Measurements from ENCODE around the gene HBQ1. TPM values are rescaled to one million over a fixed set of nuclear protein-coding genes. Genes with fewer than 3 reads are reported as not detected.
"Not testable (repeated sequence)": the region's sequence is repeated elsewhere in the genome, so short reads cannot be mapped to it uniquely, and the experiment has no call there.

The HBQ1 gene
- total RNA-seq, 4 donors from 2014 or later = not detected

DNA sequence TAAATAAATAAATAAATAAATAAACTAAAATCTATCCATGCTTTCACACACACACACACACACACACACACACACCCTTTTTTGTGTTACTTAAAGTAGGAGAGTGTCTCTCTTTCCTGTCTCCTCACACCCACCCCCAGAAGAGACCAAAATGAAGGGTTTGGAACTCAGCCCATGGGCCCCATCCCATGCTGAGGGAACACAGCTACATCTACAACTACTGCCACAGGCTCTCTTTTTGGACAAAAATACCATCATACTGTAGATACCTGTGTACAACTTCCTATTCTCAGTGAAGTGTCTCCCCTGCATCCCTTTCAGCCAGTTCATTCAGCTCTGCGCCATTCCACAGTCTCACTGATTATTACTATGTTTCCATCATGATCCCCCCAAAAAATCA is 9.5 kb upstream of the HBQ1 start:
- H3K27me3 ChIP-seq = peaks cover 80% of the 10 kb centered on the region
- H3K9me3 ChIP-seq = no peaks in the 10 kb centered on the region
- WGBS = 92% methylated on average over 1 of the region's 1 CpG
- H3K4me3 ChIP-seq = no peak overlapping the region
- H3K36me3 ChIP-seq = no peaks in the 10 kb centered on the region
- peaks cover 13% of the 10 kb centered on the region for H3K4me1 ChIP-seq
- no peak overlapping the region for H3K27ac ChIP-seq
- DNase-seq (ENCODE audit: low spot score in 2 of 2) = no peak
- TF ChIP-seq EP300 (IDR thresholded peaks at IDR 0.05) = no peak

DNA sequence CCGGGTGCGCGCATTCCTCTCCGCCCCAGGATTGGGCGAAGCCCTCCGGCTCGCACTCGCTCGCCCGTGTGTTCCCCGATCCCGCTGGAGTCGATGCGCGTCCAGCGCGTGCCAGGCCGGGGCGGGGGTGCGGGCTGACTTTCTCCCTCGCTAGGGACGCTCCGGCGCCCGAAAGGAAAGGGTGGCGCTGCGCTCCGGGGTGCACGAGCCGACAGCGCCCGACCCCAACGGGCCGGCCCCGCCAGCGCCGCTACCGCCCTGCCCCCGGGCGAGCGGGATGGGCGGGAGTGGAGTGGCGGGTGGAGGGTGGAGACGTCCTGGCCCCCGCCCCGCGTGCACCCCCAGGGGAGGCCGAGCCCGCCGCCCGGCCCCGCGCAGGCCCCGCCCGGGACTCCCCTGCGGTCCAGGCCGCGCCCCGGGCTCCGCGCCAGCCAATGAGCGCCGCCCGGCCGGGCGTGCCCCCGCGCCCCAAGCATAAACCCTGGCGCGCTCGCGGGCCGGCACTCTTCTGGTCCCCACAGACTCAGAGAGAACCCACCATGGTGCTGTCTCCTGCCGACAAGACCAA is 7.8 kb upstream of the HBQ1 start, which contains the start of gene HBA2:
TSS of gene HBA2 (plus strand) at position 503 of the 568 bp plus-strand sequence. CDS start at position 540, 37 bp downstream.
- Histone ChIP-seq H3K27me3 (peaks cover 72% of the 10 kb centered on the region), H3K4me1 (peaks cover 12% of the 10 kb centered on the region)
- H3K9me3 ChIP-seq; H3K27ac ChIP-seq; DNase-seq (ENCODE audit: low spot score in 2 of 2); H3K4me3 ChIP-seq; H3K36me3 ChIP-seq: not testable (repeated sequence)
- WGBS = no CpG with 5 or more reads among the region's 74 CpGs

DNA sequence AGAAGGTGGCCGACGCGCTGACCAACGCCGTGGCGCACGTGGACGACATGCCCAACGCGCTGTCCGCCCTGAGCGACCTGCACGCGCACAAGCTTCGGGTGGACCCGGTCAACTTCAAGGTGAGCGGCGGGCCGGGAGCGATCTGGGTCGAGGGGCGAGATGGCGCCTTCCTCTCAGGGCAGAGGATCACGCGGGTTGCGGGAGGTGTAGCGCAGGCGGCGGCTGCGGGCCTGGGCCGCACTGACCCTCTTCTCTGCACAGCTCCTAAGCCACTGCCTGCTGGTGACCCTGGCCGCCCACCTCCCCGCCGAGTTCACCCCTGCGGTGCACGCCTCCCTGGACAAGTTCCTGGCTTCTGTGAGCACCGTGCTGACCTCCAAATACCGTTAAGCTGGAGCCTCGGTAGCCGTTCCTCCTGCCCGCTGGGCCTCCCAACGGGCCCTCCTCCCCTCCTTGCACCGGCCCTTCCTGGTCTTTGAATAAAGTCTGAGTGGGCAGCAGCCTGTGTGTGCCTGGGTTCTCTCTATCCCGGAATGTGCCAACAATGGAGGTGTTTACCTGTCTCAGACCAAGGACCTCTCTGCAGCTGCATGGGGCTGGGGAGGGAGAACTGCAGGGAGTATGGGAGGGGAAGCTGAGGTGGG is 6.9 kb upstream of the HBQ1 start:
- H3K4me3 ChIP-seq; H3K36me3 ChIP-seq; H3K9me3 ChIP-seq; H3K27ac ChIP-seq; DNase-seq (ENCODE audit: low spot score in 2 of 2): not testable (repeated sequence)
- Histone ChIP-seq H3K4me1 (peaks cover 13% of the 10 kb centered on the region), H3K27me3 (peaks cover 72% of the 10 kb centered on the region)
- no CpG with 5 or more reads among the region's 44 CpGs for WGBS

DNA sequence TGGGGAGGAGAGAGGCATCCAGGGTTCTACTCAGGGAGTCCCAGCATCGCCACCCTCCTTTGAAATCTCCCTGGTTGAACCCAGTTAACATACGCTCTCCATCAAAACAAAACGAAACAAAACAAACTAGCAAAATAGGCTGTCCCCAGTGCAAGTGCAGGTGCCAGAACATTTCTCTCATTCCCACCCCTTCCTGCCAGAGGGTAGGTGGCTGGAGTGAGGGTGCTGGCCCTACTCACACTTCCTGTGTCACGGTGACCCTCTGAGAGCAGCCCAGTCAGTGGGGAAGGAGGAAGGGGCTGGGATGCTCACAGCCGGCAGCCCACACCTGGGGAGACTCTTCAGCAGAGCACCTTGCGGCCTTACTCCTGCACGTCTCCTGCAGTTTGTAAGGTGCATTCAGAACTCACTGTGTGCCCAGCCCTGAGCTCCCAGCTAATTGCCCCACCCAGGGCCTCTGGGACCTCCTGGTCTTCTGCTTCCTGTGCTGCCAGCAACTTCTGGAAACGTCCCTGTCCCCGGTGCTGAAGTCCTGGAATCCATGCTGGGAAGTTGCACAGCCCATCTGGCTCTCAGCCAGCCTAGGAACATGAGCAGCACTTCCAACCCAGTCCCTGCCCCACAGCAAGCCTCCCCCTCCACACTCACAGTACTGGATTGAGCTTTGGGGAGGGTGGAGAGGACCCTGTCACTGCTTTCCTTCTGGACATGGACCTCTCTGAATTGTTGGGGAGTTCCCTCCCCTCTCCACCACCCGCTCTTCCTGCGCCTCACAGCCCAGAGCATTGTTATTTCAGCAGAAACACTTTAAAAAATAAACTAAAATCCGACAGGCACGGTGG is 6.1 kb upstream of the HBQ1 start:
- 14% methylated on average over 5 of the region's 13 CpGs for whole genome bisulfite sequencing
- DNase-seq (ENCODE audit: low spot score in 2 of 2); H3K27ac ChIP-seq; H3K9me3 ChIP-seq; H3K36me3 ChIP-seq; H3K4me3 ChIP-seq: not testable (repeated sequence)
- Histone ChIP-seq H3K27me3 (peaks cover 72% of the 10 kb centered on the region), H3K4me1 (peaks cover 13% of the 10 kb centered on the region)

DNA sequence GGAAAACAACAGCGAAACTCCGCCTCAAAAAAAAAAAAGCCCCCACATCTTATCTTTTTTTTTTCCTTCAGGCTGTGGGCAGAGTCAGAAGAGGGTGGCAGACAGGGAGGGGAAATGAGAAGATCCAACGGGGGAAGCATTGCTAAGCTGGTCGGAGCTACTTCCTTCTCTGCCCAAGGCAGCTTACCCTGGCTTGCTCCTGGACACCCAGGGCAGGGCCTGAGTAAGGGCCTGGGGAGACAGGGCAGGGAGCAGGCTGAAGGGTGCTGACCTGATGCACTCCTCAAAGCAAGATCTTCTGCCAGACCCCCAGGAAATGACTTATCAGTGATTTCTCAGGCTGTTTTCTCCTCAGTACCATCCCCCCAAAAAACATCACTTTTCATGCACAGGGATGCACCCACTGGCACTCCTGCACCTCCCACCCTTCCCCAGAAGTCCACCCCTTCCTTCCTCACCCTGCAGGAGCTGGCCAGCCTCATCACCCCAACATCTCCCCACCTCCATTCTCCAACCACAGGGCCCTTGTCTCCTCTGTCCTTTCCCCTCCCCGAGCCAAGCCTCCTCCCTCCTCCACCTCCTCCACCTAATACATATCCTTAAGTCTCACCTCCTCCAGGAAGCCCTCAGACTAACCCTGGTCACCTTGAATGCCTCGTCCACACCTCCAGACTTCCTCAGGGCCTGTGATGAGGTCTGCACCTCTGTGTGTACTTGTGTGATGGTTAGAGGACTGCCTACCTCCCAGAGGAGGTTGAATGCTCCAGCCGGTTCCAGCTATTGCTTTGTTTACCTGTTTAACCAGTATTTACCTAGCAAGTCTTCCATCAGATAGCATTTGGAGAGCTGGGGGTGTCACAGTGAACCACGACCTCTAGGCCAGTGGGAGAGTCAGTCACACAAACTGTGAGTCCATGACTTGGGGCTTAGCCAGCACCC is 5.0 kb upstream of the HBQ1 start:
- no peaks in the 10 kb centered on the region for H3K9me3 ChIP-seq
- no peak for TF ChIP-seq EP300 (IDR thresholded peaks at IDR 0.05)
- H3K27ac ChIP-seq = no peak overlapping the region
- H3K4me1 ChIP-seq = peaks cover 17% of the 10 kb centered on the region
- H3K4me3 ChIP-seq = no peak overlapping the region
- no peaks in the 10 kb centered on the region for H3K36me3 ChIP-seq
- 32% methylated on average over 7 of the region's 8 CpGs for WGBS
- no peak for DNase-seq (ENCODE audit: low spot score in 2 of 2)
- peaks cover 75% of the 10 kb centered on the region for H3K27me3 ChIP-seq

DNA sequence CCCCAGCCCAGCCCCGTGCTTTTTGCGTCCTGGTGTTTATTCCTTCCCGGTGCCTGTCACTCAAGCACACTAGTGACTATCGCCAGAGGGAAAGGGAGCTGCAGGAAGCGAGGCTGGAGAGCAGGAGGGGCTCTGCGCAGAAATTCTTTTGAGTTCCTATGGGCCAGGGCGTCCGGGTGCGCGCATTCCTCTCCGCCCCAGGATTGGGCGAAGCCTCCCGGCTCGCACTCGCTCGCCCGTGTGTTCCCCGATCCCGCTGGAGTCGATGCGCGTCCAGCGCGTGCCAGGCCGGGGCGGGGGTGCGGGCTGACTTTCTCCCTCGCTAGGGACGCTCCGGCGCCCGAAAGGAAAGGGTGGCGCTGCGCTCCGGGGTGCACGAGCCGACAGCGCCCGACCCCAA is 4.3 kb upstream of the HBQ1 start:
- H3K4me3 ChIP-seq; H3K36me3 ChIP-seq; DNase-seq (ENCODE audit: low spot score in 2 of 2); H3K27ac ChIP-seq; H3K9me3 ChIP-seq: not testable (repeated sequence)
- H3K27me3 ChIP-seq = peaks cover 75% of the 10 kb centered on the region
- WGBS = no CpG with 5 or more reads among the region's 39 CpGs
- H3K4me1 ChIP-seq = peaks cover 24% of the 10 kb centered on the region

DNA sequence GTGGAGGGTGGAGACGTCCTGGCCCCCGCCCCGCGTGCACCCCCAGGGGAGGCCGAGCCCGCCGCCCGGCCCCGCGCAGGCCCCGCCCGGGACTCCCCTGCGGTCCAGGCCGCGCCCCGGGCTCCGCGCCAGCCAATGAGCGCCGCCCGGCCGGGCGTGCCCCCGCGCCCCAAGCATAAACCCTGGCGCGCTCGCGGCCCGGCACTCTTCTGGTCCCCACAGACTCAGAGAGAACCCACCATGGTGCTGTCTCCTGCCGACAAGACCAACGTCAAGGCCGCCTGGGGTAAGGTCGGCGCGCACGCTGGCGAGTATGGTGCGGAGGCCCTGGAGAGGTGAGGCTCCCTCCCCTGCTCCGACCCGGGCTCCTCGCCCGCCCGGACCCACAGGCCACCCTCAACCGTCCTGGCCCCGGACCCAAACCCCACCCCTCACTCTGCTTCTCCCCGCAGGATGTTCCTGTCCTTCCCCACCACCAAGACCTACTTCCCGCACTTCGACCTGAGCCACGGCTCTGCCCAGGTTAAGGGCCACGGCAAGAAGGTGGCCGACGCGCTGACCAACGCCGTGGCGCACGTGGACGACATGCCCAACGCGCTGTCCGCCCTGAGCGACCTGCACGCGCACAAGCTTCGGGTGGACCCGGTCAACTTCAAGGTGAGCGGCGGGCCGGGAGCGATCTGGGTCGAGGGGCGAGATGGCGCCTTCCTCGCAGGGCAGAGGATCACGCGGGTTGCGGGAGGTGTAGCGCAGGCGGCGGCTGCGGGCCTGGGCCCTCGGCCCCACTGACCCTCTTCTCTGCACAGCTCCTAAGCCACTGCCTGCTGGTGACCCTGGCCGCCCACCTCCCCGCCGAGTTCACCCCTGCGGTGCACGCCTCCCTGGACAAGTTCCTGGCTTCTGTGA is 3.5 kb upstream of the HBQ1 start, which contains the start of gene HBA1:
TSS of gene HBA1 (plus strand) at position 204 of the 906 bp plus-strand sequence. CDS start at position 241, 37 bp downstream.
- H3K27me3 ChIP-seq = peaks cover 72% of the 10 kb centered on the region
- WGBS = no CpG with 5 or more reads among the region's 88 CpGs
- not testable (repeated sequence) for H3K4me3 ChIP-seq

DNA sequence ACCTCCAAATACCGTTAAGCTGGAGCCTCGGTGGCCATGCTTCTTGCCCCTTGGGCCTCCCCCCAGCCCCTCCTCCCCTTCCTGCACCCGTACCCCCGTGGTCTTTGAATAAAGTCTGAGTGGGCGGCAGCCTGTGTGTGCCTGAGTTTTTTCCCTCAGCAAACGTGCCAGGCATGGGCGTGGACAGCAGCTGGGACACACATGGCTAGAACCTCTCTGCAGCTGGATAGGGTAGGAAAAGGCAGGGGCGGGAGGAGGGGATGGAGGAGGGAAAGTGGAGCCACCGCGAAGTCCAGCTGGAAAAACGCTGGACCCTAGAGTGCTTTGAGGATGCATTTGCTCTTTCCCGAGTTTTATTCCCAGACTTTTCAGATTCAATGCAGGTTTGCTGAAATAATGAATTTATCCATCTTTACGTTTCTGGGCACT is 2.9 kb upstream of the HBQ1 start:
- Histone ChIP-seq H3K27me3 (peaks cover 69% of the 10 kb centered on the region), H3K4me3 (no peak overlapping the region), H3K9me3 (no peaks in the 10 kb centered on the region), H3K36me3 (no peaks in the 10 kb centered on the region), H3K4me1 (peaks cover 31% of the 10 kb centered on the region), H3K27ac (no peak overlapping the region)
- DNase-seq (ENCODE audit: low spot score in 2 of 2) = no peak
- TF ChIP-seq POLR2A (IDR thresholded peaks at IDR 0.05) = no peak
- no peak for TF ChIP-seq POLR2AphosphoS5 (IDR thresholded peaks at IDR 0.05)
- no peak for TF ChIP-seq EP300 (IDR thresholded peaks at IDR 0.05)
- TF ChIP-seq, protein P1, sequence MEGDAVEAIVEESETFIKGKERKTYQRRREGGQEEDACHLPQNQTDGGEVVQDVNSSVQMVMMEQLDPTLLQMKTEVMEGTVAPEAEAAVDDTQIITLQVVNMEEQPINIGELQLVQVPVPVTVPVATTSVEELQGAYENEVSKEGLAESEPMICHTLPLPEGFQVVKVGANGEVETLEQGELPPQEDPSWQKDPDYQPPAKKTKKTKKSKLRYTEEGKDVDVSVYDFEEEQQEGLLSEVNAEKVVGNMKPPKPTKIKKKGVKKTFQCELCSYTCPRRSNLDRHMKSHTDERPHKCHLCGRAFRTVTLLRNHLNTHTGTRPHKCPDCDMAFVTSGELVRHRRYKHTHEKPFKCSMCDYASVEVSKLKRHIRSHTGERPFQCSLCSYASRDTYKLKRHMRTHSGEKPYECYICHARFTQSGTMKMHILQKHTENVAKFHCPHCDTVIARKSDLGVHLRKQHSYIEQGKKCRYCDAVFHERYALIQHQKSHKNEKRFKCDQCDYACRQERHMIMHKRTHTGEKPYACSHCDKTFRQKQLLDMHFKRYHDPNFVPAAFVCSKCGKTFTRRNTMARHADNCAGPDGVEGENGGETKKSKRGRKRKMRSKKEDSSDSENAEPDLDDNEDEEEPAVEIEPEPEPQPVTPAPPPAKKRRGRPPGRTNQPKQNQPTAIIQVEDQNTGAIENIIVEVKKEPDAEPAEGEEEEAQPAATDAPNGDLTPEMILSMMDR (IDR thresholded peaks at IDR 0.05) = no peak
- WGBS = 4% methylated on average over 9 of the region's 13 CpGs

More for the DNA sequence above, 3.5 kb upstream of the HBQ1 start, which contains the start of gene HBA1:
- not testable (repeated sequence) for H3K36me3 ChIP-seq; H3K27ac ChIP-seq; H3K9me3 ChIP-seq; DNase-seq (ENCODE audit: low spot score in 2 of 2)
- H3K4me1 ChIP-seq = peaks cover 31% of the 10 kb centered on the region

Data from suprapubic skin (tissue), 4 donors.